WTC11 (cell line): ENCODE data around the gene PIK3R6. TPM values are rescaled to one million over a fixed set of nuclear protein-coding genes. Genes with fewer than 3 reads are reported as not detected.

Experiments used
- ATAC-seq: fragments of 200-7000 bp; cut with Tn5 transposase; 2 replicates; pipeline ENCODE4 v1.10.0; 2021; ENCODE audit warnings: mild to moderate bottlenecking, moderate library complexity
- CTCF ChIA-PET: fragments of 300-600 bp; sonication (Branson Sonifier 250); formaldehyde crosslinking; loops from one replicate; lab custom pipeline; 2021; ENCODE audit warnings: antibody characterized with exemption; lab: Charles Lee
- POLR2A ChIA-PET: fragments of 350-600 bp; sonication (Branson Sonifier 250); formaldehyde crosslinking; loops from one replicate; lab custom pipeline; 2021; ENCODE audit warnings: antibody characterized with exemption; lab: Charles Lee
- DNase-seq: peaks from one replicate; pipeline ENCODE4 v3.0.0; 2021; ENCODE audit warnings: low spot score
- H3K27ac Mint-ChIP-seq: 2 replicates; pipeline ENCODE4 v1.8.0; 2021; ENCODE audit warnings: mixed read lengths
- H3K27me3 Mint-ChIP-seq: 2 replicates; pipeline ENCODE4 v1.8.0; 2021; ENCODE audit warnings: low read depth, mild to moderate bottlenecking, moderate library complexity, mixed read lengths
- H3K36me3 Mint-ChIP-seq: 2 replicates; pipeline ENCODE4 v1.8.0; 2021; ENCODE audit warnings: mixed read lengths
- H3K4me1 Mint-ChIP-seq: 2 replicates; pipeline ENCODE4 v1.8.0; 2022; ENCODE audit warnings: mixed read lengths
- H3K4me3 Mint-ChIP-seq: 2 replicates; pipeline ENCODE4 v1.8.0; 2021; ENCODE audit warnings: mild to moderate bottlenecking, moderate library complexity, mixed read lengths
- H3K9me3 Mint-ChIP-seq: 2 replicates; pipeline ENCODE4 v1.8.0; 2021; ENCODE audit warnings: mixed read lengths
- ARID4B ChIP-seq: sonication (generic); formaldehyde crosslinking; IDR thresholded peaks from 2 replicates; pipeline ENCODE4 v1.8.0; 2023; ENCODE audit warnings: missing genetic modification reagents, mild to moderate bottlenecking, borderline replicate concordance
- ATF1 ChIP-seq: sonication (generic); formaldehyde crosslinking; IDR thresholded peaks from 2 replicates; pipeline ENCODE4 v1.8.1; 2023; ENCODE audit warnings: mild to moderate bottlenecking, moderate library complexity, missing genetic modification reagents
- ATF3 ChIP-seq: sonication (generic); formaldehyde crosslinking; conservative IDR thresholded peaks from 2 replicates; pipeline ENCODE4 v1.8.1; 2022; ENCODE audit warnings: mild to moderate bottlenecking, missing genetic modification reagents
- CBFB ChIP-seq: sonication (generic); formaldehyde crosslinking; IDR thresholded peaks from 2 replicates; pipeline ENCODE4 v1.8.1; 2022; ENCODE audit warnings: mild to moderate bottlenecking, low read depth, missing genetic modification reagents
- ELF4 ChIP-seq: sonication (generic); formaldehyde crosslinking; IDR thresholded peaks from 2 replicates; pipeline ENCODE4 v1.8.1; 2022; ENCODE audit warnings: low read depth, mild to moderate bottlenecking, moderate library complexity, missing genetic modification reagents
- FOXP1 ChIP-seq: sonication (generic); formaldehyde crosslinking; IDR thresholded peaks from 2 replicates; pipeline ENCODE4 v1.8.0; 2022; ENCODE audit warnings: missing genetic modification reagents, mild to moderate bottlenecking, moderate library complexity, borderline replicate concordance
- GTF2I ChIP-seq: fragments of 250-450 bp; sonication (Bioruptor Pico); conservative IDR thresholded peaks from 2 replicates; pipeline ENCODE4 v1.4.0; 2021; ENCODE audit warnings: mild to moderate bottlenecking
- MXD4 ChIP-seq: fragments of 250-450 bp; sonication (Bioruptor Pico); IDR thresholded peaks from 2 replicates; pipeline ENCODE4 v1.8.0; 2021; ENCODE audit warnings: mild to moderate bottlenecking, moderate library complexity, borderline replicate concordance
- OVOL2 ChIP-seq: fragments of 250-450 bp; sonication (Bioruptor Pico); IDR thresholded peaks from 2 replicates; pipeline ENCODE4 v1.9.0; 2021; ENCODE audit warnings: mild to moderate bottlenecking, borderline replicate concordance
- TCF7 ChIP-seq: sonication (generic); formaldehyde crosslinking; IDR thresholded peaks from 2 replicates; pipeline ENCODE4 v1.8.0; 2022; ENCODE audit warnings: mild to moderate bottlenecking, low read depth, missing genetic modification reagents, moderate library complexity
- ZBTB21 ChIP-seq: sonication (generic); formaldehyde crosslinking; IDR thresholded peaks from 2 replicates; pipeline ENCODE4 v1.8.1; 2023; ENCODE audit warnings: mild to moderate bottlenecking, missing genetic modification reagents, borderline replicate concordance
- ZNF121 ChIP-seq: sonication (generic); formaldehyde crosslinking; IDR thresholded peaks from 2 replicates; pipeline ENCODE4 v1.8.0; 2023; ENCODE audit warnings: missing genetic modification reagents
- ZNF232 ChIP-seq: sonication (generic); formaldehyde crosslinking; IDR thresholded peaks from 2 replicates; pipeline ENCODE4 v1.8.0; 2022; ENCODE audit warnings: mild to moderate bottlenecking, missing genetic modification reagents
- ZNF263 ChIP-seq: sonication (generic); formaldehyde crosslinking; IDR thresholded peaks from 2 replicates; pipeline ENCODE4 v1.8.1; 2022; ENCODE audit warnings: low read depth, mild to moderate bottlenecking, moderate library complexity, missing genetic modification reagents
- ZNF317 ChIP-seq: sonication (generic); formaldehyde crosslinking; IDR thresholded peaks from 2 replicates; pipeline ENCODE4 v1.8.1; 2023; ENCODE audit warnings: low read depth, mild to moderate bottlenecking, moderate library complexity, missing genetic modification reagents, borderline replicate concordance
- ZNF416 ChIP-seq: fragments of 250-450 bp; sonication (Bioruptor Pico); IDR thresholded peaks from 2 replicates; pipeline ENCODE4 v1.9.0; 2021; ENCODE audit warnings: mild to moderate bottlenecking, inconsistent platforms
- total RNA-seq: library from RNA; stranded (reverse); gene quantifications from 3 replicates; pipeline ENCODE4 v1.2.3, GENCODE V29; 2021
- TF ChIP-seq, protein P1 (sequence below): sonication (generic); formaldehyde crosslinking; conservative IDR thresholded peaks from 2 replicates; pipeline ENCODE4 v1.8.1; 2023; ENCODE audit warnings: mild to moderate bottlenecking, low read depth, missing genetic modification reagents, moderate library complexity
- TF ChIP-seq, protein P2 (sequence below): sonication (generic); formaldehyde crosslinking; IDR thresholded peaks from 2 replicates; pipeline ENCODE4 v1.8.1; 2023; ENCODE audit warnings: mild to moderate bottlenecking, missing genetic modification reagents, borderline replicate concordance
- TF ChIP-seq, protein P3 (sequence below): sonication (generic); formaldehyde crosslinking; IDR thresholded peaks from 2 replicates; pipeline ENCODE4 v1.8.1; 2022; ENCODE audit warnings: mild to moderate bottlenecking, moderate library complexity, missing genetic modification reagents

PIK3R6 gene
- total RNA-seq, 1 experiment from 2014 or later = 0.15 TPM

- TF ChIP-seq TCF7 (CRISPR knock-in tag) = no peak
These were observed 4.7 kb upstream of the PIK3R6 start (continued) for GRCh38 chr17:8872036-8872704.

GRCh38 chr17:8871081-8871581 is 3.7 kb upstream of the PIK3R6 start:
- TF ChIP-seq ZBTB21 (no peak), ZNF263 (no peak), ELF4 (CRISPR knock-in tag) (no peak), ATF3 (CRISPR knock-in tag) (no peak), ATF1 (CRISPR knock-in tag) (no peak), ZNF232 (CRISPR knock-in tag) (no peak), OVOL2 (no peak)
- TF ChIP-seq, protein P1, sequence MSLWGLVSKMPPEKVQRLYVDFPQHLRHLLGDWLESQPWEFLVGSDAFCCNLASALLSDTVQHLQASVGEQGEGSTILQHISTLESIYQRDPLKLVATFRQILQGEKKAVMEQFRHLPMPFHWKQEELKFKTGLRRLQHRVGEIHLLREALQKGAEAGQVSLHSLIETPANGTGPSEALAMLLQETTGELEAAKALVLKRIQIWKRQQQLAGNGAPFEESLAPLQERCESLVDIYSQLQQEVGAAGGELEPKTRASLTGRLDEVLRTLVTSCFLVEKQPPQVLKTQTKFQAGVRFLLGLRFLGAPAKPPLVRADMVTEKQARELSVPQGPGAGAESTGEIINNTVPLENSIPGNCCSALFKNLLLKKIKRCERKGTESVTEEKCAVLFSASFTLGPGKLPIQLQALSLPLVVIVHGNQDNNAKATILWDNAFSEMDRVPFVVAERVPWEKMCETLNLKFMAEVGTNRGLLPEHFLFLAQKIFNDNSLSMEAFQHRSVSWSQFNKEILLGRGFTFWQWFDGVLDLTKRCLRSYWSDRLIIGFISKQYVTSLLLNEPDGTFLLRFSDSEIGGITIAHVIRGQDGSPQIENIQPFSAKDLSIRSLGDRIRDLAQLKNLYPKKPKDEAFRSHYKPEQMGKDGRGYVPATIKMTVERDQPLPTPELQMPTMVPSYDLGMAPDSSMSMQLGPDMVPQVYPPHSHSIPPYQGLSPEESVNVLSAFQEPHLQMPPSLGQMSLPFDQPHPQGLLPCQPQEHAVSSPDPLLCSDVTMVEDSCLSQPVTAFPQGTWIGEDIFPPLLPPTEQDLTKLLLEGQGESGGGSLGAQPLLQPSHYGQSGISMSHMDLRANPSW (CRISPR knock-in tag) = no peak
- DNase-seq = no peak

DNA sequence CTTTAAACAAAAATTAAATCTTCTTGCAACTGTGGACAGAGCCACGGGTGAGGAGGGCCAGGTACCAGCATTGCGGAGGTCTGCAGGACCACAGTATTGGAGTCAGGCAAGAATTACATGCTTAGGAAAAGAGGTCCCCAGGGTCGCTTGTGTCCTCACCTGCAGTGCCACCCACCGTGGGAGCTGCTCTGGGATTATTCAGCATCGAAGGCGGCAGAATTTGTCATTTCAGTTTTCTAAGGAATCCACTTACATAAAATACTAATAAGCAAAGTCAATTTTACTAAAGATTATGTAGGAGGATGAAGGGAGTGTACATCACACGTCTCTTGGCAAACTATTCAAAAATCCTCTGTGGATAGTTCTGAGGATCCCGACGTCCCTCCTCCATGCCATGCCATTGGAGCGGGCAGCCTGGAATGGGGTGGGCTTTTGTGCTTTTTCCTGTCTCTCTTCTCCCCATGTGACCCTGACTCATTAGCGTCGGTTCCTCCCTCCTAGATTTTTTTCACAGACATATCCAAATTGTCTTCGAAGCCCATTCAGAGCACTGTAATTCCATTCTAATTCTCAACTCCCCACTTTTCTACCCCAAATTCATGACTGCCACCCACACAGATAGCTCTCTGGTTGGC is 3.0 kb upstream of the PIK3R6 start:
- DNase-seq (no peak), ATAC-seq (no peak)
- Mint-ChIP-seq H3K4me1 (peaks cover 33% of the 10 kb centered on the region), H3K27ac (no peak overlapping the region), H3K9me3 (no peaks in the 10 kb centered on the region), H3K27me3 (no peaks in the 10 kb centered on the region), H3K4me3 (no peak overlapping the region), H3K36me3 (no peaks in the 10 kb centered on the region)
- CTCF ChIA-PET = interaction anchor here (0.8 to 1.7 kb wide), 2 partner anchors 18 to 72 kb away, joined by 3 read pairs; no protein-coding TSS in a partner anchor
- POLR2A ChIA-PET = no interaction called here
- no peak for TF ChIP-seq FOXP1 (CRISPR knock-in tag)
- no peak for TF ChIP-seq ZNF416 (CRISPR knock-in tag)
- TF ChIP-seq ZNF121 (CRISPR knock-in tag) = no peak
- no peak for TF ChIP-seq ZBTB21
- TF ChIP-seq, protein P2, sequence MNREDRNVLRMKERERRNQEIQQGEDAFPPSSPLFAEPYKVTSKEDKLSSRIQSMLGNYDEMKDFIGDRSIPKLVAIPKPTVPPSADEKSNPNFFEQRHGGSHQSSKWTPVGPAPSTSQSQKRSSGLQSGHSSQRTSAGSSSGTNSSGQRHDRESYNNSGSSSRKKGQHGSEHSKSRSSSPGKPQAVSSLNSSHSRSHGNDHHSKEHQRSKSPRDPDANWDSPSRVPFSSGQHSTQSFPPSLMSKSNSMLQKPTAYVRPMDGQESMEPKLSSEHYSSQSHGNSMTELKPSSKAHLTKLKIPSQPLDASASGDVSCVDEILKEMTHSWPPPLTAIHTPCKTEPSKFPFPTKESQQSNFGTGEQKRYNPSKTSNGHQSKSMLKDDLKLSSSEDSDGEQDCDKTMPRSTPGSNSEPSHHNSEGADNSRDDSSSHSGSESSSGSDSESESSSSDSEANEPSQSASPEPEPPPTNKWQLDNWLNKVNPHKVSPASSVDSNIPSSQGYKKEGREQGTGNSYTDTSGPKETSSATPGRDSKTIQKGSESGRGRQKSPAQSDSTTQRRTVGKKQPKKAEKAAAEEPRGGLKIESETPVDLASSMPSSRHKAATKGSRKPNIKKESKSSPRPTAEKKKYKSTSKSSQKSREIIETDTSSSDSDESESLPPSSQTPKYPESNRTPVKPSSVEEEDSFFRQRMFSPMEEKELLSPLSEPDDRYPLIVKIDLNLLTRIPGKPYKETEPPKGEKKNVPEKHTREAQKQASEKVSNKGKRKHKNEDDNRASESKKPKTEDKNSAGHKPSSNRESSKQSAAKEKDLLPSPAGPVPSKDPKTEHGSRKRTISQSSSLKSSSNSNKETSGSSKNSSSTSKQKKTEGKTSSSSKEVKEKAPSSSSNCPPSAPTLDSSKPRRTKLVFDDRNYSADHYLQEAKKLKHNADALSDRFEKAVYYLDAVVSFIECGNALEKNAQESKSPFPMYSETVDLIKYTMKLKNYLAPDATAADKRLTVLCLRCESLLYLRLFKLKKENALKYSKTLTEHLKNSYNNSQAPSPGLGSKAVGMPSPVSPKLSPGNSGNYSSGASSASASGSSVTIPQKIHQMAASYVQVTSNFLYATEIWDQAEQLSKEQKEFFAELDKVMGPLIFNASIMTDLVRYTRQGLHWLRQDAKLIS (CRISPR knock-in tag) = no peak
- no peak for TF ChIP-seq MXD4 (CRISPR knock-in tag)
- no peak for TF ChIP-seq GTF2I (CRISPR knock-in tag)
- TF ChIP-seq ELF4 (CRISPR knock-in tag) = no peak
- no peak for TF ChIP-seq ATF1 (CRISPR knock-in tag)
- TF ChIP-seq, protein P3, sequence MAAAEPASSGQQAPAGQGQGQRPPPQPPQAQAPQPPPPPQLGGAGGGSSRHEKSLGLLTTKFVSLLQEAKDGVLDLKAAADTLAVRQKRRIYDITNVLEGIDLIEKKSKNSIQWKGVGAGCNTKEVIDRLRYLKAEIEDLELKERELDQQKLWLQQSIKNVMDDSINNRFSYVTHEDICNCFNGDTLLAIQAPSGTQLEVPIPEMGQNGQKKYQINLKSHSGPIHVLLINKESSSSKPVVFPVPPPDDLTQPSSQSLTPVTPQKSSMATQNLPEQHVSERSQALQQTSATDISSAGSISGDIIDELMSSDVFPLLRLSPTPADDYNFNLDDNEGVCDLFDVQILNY (CRISPR knock-in tag) = no peak
- TF ChIP-seq ZNF317 (CRISPR knock-in tag) = no peak
- no peak for TF ChIP-seq CBFB
- TF ChIP-seq ARID4B (CRISPR knock-in tag) = no peak

More at GRCh38 chr17:8871081-8871581, 3.7 kb upstream of the PIK3R6 start:
- no peaks in the 10 kb centered on the region for H3K36me3 Mint-ChIP-seq
- no peaks in the 10 kb centered on the region for H3K27me3 Mint-ChIP-seq
- H3K4me1 Mint-ChIP-seq = peaks cover 35% of the 10 kb centered on the region
- CTCF ChIA-PET = interaction anchor here (0.8 to 1.7 kb wide), 2 partner anchors 17 to 73 kb away, joined by 3 read pairs; no protein-coding TSS in a partner anchor
- POLR2A ChIA-PET = interaction anchor here (0.6 kb wide), 1 partner anchor 895 kb away, joined by 4 read pairs; no protein-coding TSS in a partner anchor
- ATAC-seq = no peak
- no peak overlapping the region for H3K27ac Mint-ChIP-seq
- H3K9me3 Mint-ChIP-seq = no peaks in the 10 kb centered on the region
- H3K4me3 Mint-ChIP-seq = no peak overlapping the region
